Ectodermal cell (in vitro differentiated cells): ENCODE measurements around the gene RPL5.

Experiments used
- H3K27ac ChIP-seq: 2 replicates; pipeline ENCODE4 v1.7.0; 2013; ENCODE audit warnings: mild to moderate bottlenecking, low read depth, low read length; ENCODE audit not compliant: insufficient read depth, poor library complexity, severe bottlenecking
- H3K27me3 ChIP-seq: 2 replicates; pipeline ENCODE4 v1.7.0; 2013; ENCODE audit warnings: mild to moderate bottlenecking, low read length; ENCODE audit not compliant: insufficient read depth, control insufficient read depth, poor library complexity, severe bottlenecking
- H3K36me3 ChIP-seq: one replicate; pipeline ENCODE4 v1.7.0; 2013; ENCODE audit warnings: low read length; ENCODE audit not compliant: control insufficient read depth, insufficient read depth
- H3K4me1 ChIP-seq: one replicate; pipeline ENCODE4 v1.7.0; 2013; ENCODE audit warnings: low read length; ENCODE audit not compliant: control insufficient read depth, insufficient read depth
- H3K4me3 ChIP-seq: 2 replicates; pipeline ENCODE4 v1.7.0; 2013; ENCODE audit warnings: low read depth, low read length, control low read depth; ENCODE audit not compliant: insufficient read depth
- H3K9me3 ChIP-seq: 2 replicates; pipeline ENCODE4 v1.7.0; 2013; ENCODE audit warnings: mild to moderate bottlenecking, low read length, moderate library complexity; ENCODE audit not compliant: control insufficient read depth
- WGBS, 2 experiments: methylation state at CpG; one replicate each; pipeline ENCODE4 v1.1.7; 2013; ENCODE audit warnings: missing lambda C conversion rate in 2 of 2; 5-methylcytosine and 5-hydroxymethylcytosine counted together

Gene RPL5

DNA sequence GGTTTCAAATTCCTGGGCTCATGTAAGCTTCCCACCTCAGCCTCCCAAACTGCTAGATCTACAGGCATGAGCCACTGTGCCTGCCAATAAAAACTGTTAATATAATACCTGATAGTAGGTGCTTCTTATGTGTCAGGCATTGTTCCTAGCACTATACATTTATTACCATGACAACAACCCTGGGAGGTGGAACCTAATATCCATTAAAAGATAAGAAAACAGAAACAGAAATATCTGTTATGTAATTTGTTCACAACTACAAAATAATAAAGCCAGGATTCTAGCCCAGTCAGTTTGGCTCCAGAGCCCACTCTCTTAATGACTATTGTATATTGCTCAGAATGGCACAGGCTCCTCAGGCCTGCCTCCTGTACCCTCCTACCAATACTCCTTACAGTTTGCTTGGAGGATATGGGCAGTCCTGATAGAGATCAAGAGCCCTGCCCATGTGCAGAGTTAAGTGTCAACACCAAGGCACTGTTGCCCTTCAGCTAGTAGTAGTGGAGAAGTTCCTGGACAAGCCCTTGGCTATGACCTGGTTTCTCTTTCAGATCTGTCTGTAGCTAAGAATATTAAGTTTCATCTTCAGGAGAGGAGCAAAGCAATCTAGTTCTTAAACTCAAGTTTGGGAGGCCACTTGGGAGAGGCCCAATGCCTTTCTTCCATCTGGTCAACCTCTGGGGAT lies 22.4 kb downstream of the RPL5 start:
- Histone ChIP-seq H3K9me3 (peaks cover 2% of the 10 kb centered on the region), H3K4me1 (no peaks in the 10 kb centered on the region), H3K36me3 (no peaks in the 10 kb centered on the region), H3K4me3 (no peak overlapping the region), H3K27me3 (no peaks in the 10 kb centered on the region), H3K27ac (no peak overlapping the region)

DNA sequence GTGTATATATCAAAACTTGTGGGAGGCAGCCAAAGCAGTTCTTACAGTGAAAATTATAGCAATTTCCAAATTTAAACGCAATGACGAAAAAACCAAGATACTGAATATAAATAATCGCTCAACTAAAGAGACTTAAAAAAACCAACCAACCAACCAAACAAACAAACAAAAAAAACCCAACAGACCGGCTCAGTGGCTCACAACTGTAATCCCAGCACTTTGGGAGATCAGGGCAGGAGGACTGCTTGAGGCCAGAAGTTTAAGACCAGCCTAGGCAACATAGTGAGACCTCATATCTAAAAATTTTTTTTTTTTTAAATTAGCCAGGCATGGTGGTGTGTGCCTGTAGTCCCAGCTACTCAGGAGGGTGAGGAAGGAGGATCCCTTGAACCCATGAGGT lies 23.4 kb downstream of the RPL5 start:
- Histone ChIP-seq H3K27ac (no peak overlapping the region), H3K36me3 (no peaks in the 10 kb centered on the region), H3K4me1 (no peaks in the 10 kb centered on the region), H3K4me3 (no peak overlapping the region), H3K9me3 (peaks cover 2% of the 10 kb centered on the region), H3K27me3 (no peaks in the 10 kb centered on the region)
- 85 to 90% methylated on average over 4 of the region's 4 CpGs for WGBS, 2 experiments

DNA sequence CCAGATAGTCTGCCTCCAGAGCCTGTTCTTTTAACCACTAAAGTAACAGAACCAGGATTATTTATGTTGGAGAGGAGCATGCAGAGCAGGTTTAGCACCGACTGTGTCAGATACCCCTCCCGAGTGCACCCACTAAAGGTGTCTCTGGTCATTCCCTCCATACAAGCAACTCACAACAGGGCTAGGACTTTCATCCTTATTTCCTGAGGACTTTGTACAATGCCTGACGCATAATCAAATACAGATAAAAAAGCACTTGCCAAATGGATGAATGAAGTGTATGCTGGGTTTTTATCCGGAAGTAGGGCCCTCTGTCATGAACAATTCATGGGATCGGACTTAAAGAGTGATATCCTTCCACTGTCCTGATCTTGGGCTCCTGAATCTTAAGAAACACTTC lies 26.0 kb downstream of the RPL5 start:
- 90 to 92% methylated on average over 5 of the region's 5 CpGs for WGBS, 2 experiments

DNA sequence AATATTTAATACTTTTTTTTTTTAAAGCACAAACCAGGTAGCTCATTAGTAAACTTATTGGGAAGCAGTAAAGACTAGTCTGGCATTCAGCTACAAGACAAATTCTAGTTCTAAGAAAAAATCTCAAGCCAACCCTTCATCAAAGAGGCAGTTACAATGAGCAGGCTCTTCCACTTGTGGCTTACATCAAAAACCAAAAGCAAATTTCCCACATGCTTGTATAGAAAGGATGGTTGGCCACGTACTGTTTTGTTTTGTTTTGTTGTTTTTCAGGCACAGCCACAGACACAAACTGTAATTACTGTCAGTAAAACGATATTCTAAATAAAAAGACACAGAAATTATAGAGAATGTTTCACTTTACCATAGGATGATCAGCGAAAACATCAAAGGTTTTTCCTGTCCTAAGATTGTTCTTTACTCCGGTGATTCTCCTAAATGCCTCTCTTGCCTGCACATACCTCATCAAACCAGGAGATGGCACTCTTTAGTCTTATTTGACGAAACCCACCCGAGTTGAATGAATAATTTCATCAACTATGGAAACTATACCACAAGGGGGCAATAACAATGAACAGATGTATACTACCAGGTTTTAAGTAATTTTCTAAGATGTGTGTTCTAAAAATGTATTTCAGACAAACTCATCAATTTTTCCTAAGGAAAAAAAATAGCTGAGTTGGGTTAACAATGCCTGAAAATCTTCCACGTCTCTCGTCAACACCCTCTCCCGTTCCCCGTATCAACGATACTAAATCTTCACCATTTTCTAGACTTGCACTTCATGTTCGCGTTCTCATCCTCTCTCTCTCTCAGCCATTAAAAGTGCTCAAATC lies 26.9 kb downstream of the RPL5 start:
- WGBS, 2 experiments: 59 to 67% methylated on average over 10 to 13 of the region's 13 CpGs
- Histone ChIP-seq H3K27ac (no peak overlapping the region), H3K9me3 (peaks cover 2% of the 10 kb centered on the region), H3K4me3 (no peak overlapping the region), H3K27me3 (no peaks in the 10 kb centered on the region), H3K4me1 (no peaks in the 10 kb centered on the region), H3K36me3 (no peaks in the 10 kb centered on the region)

More for the DNA sequence above, 26.0 kb downstream of the RPL5 start:
- H3K4me1 ChIP-seq: no peaks in the 10 kb centered on the region
- H3K9me3 ChIP-seq: peaks cover 2% of the 10 kb centered on the region
- no peaks in the 10 kb centered on the region for H3K36me3 ChIP-seq
- no peaks in the 10 kb centered on the region for H3K27me3 ChIP-seq
- H3K27ac ChIP-seq: no peak overlapping the region
- H3K4me3 ChIP-seq: no peak overlapping the region

DNA sequence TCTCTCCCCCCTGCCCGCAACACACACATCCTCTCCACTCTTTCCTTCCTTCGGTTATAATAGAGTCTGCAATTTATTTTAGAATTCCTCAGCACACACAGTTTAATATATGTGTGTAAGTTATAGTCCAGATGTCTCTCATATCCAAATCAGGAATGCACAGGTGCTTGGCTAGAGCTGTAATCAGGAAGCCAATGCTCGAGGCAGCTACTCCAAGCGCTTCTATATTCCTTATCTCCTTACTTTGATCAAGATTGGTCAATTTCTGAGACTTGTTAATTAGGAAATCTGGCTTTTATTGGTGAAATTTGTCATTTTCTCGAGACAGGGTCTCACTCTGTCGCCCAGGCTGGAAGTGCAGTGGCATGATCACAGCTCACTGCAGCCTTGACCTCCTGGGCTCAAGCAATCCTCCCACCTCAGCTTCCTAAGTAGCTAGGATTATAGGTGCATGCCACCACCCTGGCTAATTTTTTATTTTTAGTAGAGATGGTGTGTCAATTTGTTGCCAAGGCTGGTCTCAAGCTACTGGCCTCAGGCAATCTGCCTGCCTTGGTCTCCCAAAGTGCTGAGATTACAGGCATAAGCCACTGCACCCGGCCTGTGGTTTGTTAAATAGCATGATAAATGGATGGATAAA lies 27.7 kb downstream of the RPL5 start:
- no peak overlapping the region for H3K4me3 ChIP-seq
- no peaks in the 10 kb centered on the region for H3K4me1 ChIP-seq
- WGBS, 2 experiments: 83 to 93% methylated on average over 6 to 7 of the region's 7 CpGs

DNA sequence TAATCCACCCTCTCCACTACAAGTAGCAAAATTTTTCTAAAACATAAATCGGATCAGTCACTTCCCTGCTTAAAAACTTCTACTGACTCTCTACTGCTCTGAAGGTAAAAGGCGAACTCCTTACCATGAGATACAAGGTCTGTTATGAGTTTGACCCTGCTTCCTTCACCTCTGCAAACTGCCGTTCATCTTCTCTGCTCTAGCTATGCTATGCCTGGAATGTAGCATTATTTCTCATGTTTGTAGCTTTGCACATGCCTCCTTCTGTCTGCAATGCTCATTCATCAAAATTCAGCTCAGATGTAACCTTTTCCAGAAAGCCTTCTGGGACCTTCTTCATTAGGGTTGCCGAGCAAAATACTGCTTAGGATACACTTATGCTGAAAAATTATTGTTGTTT lies 30.8 kb downstream of the RPL5 start:
- 92 to 97% methylated on average over 4 of the region's 4 CpGs for WGBS, 2 experiments
- H3K27ac ChIP-seq: no peak overlapping the region
- no peaks in the 10 kb centered on the region for H3K4me1 ChIP-seq
- no peaks in the 10 kb centered on the region for H3K27me3 ChIP-seq
- no peaks in the 10 kb centered on the region for H3K36me3 ChIP-seq
- no peaks in the 10 kb centered on the region for H3K9me3 ChIP-seq
- H3K4me3 ChIP-seq: no peak overlapping the region

More for the DNA sequence above, 27.7 kb downstream of the RPL5 start:
- Histone ChIP-seq H3K36me3 (no peaks in the 10 kb centered on the region), H3K9me3 (peaks cover 2% of the 10 kb centered on the region), H3K27ac (no peak overlapping the region), H3K27me3 (no peaks in the 10 kb centered on the region)

DNA sequence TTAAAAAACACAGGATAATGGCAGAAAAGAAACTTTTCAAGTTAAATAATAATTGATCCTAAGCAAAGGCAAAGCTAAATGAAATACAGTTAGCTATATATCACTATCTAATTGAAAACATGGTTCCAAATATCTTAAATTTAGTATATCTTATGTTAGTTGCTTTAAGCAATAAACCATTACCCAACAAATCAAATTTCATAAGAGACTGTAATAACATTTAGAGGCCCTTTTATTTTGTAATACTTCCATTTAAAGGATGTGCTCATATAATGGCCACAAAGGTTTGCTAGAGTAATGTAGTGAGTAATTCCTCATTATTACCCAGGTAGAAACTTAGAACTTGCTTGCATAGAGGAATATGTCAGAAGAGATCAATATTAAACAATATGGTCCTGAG lies 32.3 kb downstream of the RPL5 start:
- no peak overlapping the region for H3K27ac ChIP-seq
- no peak overlapping the region for H3K4me3 ChIP-seq
- no peaks in the 10 kb centered on the region for H3K36me3 ChIP-seq
- H3K27me3 ChIP-seq: no peaks in the 10 kb centered on the region
- no peaks in the 10 kb centered on the region for H3K9me3 ChIP-seq
- no peaks in the 10 kb centered on the region for H3K4me1 ChIP-seq

DNA sequence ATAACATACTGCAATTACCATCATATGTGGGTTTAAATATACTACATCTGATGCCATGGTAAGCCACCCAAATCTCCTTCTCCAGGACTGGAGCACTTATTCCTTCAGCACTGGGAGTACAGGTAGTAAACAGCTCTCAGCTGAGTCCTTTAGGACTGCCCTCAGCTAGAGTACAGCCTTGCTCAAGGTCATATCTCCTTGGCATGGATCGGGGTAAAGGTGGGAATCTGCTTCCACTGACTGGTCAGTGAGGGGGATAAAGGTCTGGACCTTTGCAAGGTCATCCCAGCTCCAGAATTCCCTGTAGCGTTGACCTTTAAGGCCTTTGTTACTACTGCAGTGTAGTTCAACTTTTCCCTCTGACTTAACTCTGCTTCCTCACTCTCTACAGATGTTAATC lies 38.8 kb downstream of the RPL5 start:
- Histone ChIP-seq H3K27me3 (no peaks in the 10 kb centered on the region), H3K36me3 (no peaks in the 10 kb centered on the region), H3K4me3 (no peak overlapping the region), H3K27ac (no peak overlapping the region), H3K9me3 (no peaks in the 10 kb centered on the region), H3K4me1 (no peaks in the 10 kb centered on the region)
- WGBS, 2 experiments: 90 to 92% methylated on average over 2 of the region's 2 CpGs

DNA sequence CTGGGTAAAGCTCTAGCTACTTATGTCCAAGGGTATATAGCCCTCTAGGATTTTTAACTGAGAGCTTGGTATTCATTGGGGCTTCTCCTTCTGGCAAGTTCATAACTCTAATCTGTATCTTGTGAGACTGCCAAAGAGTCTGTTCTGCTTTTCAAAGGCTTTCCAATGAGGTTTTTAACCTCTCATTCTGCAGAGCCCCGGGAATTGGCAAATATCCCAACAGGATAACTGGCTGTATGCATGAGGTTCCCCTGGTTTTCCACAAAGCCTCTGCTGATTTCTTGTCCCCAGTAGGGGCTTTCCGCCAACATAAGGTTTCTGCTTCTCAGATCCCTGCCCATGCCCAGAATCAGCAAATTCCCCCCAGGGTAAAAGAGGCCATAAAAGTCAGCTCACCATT lies 40.9 kb downstream of the RPL5 start:
- Histone ChIP-seq H3K4me3 (no peak overlapping the region), H3K4me1 (peaks cover 3% of the 10 kb centered on the region), H3K27me3 (no peaks in the 10 kb centered on the region), H3K36me3 (no peaks in the 10 kb centered on the region), H3K27ac (no peak overlapping the region), H3K9me3 (no peaks in the 10 kb centered on the region)
- WGBS, 2 experiments: 88 to 90% methylated on average over 2 of the region's 2 CpGs

DNA sequence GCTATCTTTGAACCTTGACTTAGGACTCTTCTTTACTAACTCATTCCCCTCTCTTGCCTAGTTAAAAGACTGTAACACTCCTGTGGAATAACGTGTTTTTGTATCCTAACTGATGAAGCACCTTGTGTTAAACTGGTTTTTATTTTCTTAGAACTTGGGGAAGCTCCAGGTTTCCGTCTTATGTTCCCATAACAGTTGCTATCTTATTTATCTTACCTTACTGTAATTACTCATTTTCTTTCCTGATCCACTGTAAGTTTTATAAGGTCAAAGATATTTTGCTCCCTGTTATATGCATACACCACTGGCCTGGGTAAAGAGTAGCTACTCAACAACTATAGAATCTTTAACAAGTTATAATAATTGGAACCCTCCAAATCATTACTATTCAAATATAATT lies 43.1 kb downstream of the RPL5 start:
- H3K4me3 ChIP-seq: no peak overlapping the region
- H3K4me1 ChIP-seq: peaks cover 3% of the 10 kb centered on the region
- H3K9me3 ChIP-seq: no peaks in the 10 kb centered on the region
- 86 to 89% methylated on average over 1 to 2 of the region's 2 CpGs for whole genome bisulfite sequencing, 2 experiments
- H3K36me3 ChIP-seq: no peaks in the 10 kb centered on the region
- H3K27me3 ChIP-seq: no peaks in the 10 kb centered on the region
- H3K27ac ChIP-seq: no peak overlapping the region
